HCT116 (cell line): ENCODE data around the gene SDK2. TPM values are rescaled to one million over a fixed set of nuclear protein-coding genes. Genes with fewer than 3 reads are reported as not detected.

Experiments
- ATAC-seq: fragments of 200-7000 bp; cut with Tn5 transposase; 2 replicates; pipeline ENCODE4 v1.9.1; 2020; ENCODE audit warnings: mild to moderate bottlenecking, moderate library complexity
- BruUV-seq: library from RNA; stranded (reverse); fragments of 400-500 nt; replicated peaks from 2 replicates; lab custom pipeline; 2021; lab: Mats Ljungman, UMichigan
- CTCF ChIA-PET: fragments of 300-600 bp; sonication (Branson Sonifier 250); formaldehyde crosslinking; loops from one replicate; lab custom pipeline; 2021; ENCODE audit warnings: antibody characterized with exemption; lab: Charles Lee
- POLR2A ChIA-PET: fragments of 300-600, 350-600 bp; sonication (Branson Sonifier 250); formaldehyde crosslinking; loops from one replicate; lab custom pipeline; 2021; ENCODE audit warnings: antibody characterized with exemption; lab: Charles Lee
- RAD21 ChIA-PET, 2 experiments: fragments of 300-600 bp; sonication (Branson Sonifier 250); formaldehyde crosslinking; loops; one replicate each; lab custom pipeline; 2023; ENCODE audit warnings: low total read pairs in 2 of 2; ENCODE audit not compliant: uncharacterized antibody in 2 of 2, unreplicated experiment in 2 of 2, low non-redundant PET in 1 of 2; lab: Charles Lee
- DNase-seq: peaks from one replicate; pipeline ENCODE4 v3.0.0-alpha.2; 2010; ENCODE audit warnings: low read depth, low spot score
- H2AFZ ChIP-seq: fragments of 200-600 bp; shearing (Covaris generic), sonication (generic); 2 replicates; pipeline ENCODE4 v1.6.1; 2017; ENCODE audit warnings: low read depth, mixed run types, mixed read lengths, antibody characterized with exemption, low read length; ENCODE audit not compliant: poor library complexity, severe bottlenecking
- H3K27ac ChIP-seq: 2 replicates; pipeline ENCODE4 v1.5.1; 2012; ENCODE audit warnings: low read depth, low read length
- H3K27me3 ChIP-seq: fragments of 200-600 bp; sonication (generic); 2 replicates; pipeline ENCODE4 v1.6.1; 2016; ENCODE audit warnings: mixed run types, low read length, mixed read lengths; ENCODE audit not compliant: insufficient read depth
- H3K36me3 ChIP-seq, 2 experiments: fragments of 200-500 bp in 1 of 2; fragments of 200-600 bp in 1 of 2; sonication (Bioruptor generic) in 1 of 2; sonication (generic) in 1 of 2; 2 replicates each; pipeline versions ENCODE4 v1.5.1 to v1.6.1; 2014 to 2016; ENCODE audit warnings: low read length in 2 of 2, inconsistent platforms in 1 of 2, mixed read lengths in 1 of 2, mixed run types in 1 of 2; ENCODE audit not compliant: insufficient read depth in 2 of 2, control insufficient read depth in 1 of 2
- H3K4me1 ChIP-seq, 2 experiments: fragments of 200-600 bp in 1 of 2; sonication (generic) in 1 of 2; 2 replicates each; pipeline versions ENCODE4 v1.5.1 to v1.6.1; 2012 to 2017; ENCODE audit warnings: low read length in 2 of 2, inconsistent platforms in 1 of 2, mild to moderate bottlenecking in 1 of 2, mixed read lengths in 1 of 2, mixed run types in 1 of 2, moderate library complexity in 1 of 2; ENCODE audit not compliant: insufficient read depth in 2 of 2, control insufficient read depth in 1 of 2
- H3K4me2 ChIP-seq: fragments of 200-600 bp; sonication (generic); 2 replicates; pipeline ENCODE4 v1.6.1; 2017; ENCODE audit warnings: mixed run types, low read length, mixed read lengths
- H3K4me3 ChIP-seq, 2 experiments: fragments of 200-600 bp in 1 of 2; sonication (generic) in 1 of 2; replicated peaks in 1 of 2; 2 replicates each; pipeline ENCODE4 v1.5.1; 2011 to 2016; ENCODE audit warnings: low read length in 2 of 2, control low read depth in 1 of 2, low read depth in 1 of 2, mild to moderate bottlenecking in 1 of 2, mixed read lengths in 1 of 2, mixed run types in 1 of 2
- H3K79me2 ChIP-seq: fragments of 200-600 bp; sonication (generic); 2 replicates; pipeline ENCODE4 v1.6.1; 2017; ENCODE audit warnings: mild to moderate bottlenecking, mixed run types, low read length, moderate library complexity, mixed read lengths; ENCODE audit not compliant: insufficient read depth
- H3K9ac ChIP-seq: fragments of 200-600 bp; sonication (generic); 2 replicates; pipeline ENCODE4 v1.6.1; 2016; ENCODE audit warnings: low read length, mixed read lengths
- H3K9me2 ChIP-seq: fragments of 200-600 bp; sonication (generic), shearing (Covaris generic); 2 replicates; pipeline ENCODE4 v1.6.1; 2017; ENCODE audit warnings: mixed run types, mild to moderate bottlenecking, moderate library complexity; ENCODE audit not compliant: insufficient read depth
- H3K9me3 ChIP-seq, 2 experiments: fragments of 200-500 bp in 1 of 2; fragments of 200-600 bp in 1 of 2; sonication (Bioruptor generic) in 1 of 2; sonication (generic) in 1 of 2; 2 replicates each; pipeline ENCODE4 v1.6.1; 2014 to 2017; ENCODE audit warnings: low read length in 2 of 2, mixed read lengths in 2 of 2, inconsistent platforms in 1 of 2, low read depth in 1 of 2, mild to moderate bottlenecking in 1 of 2, mixed run types in 1 of 2, moderate library complexity in 1 of 2; ENCODE audit not compliant: control insufficient read depth in 1 of 2, insufficient read depth in 1 of 2
- H4K20me1 ChIP-seq: fragments of 200-600 bp; sonication (generic), shearing (Covaris generic); 2 replicates; pipeline ENCODE4 v1.6.1; 2017; ENCODE audit warnings: mixed run types, mild to moderate bottlenecking, moderate library complexity; ENCODE audit not compliant: insufficient read depth
- CBX3 ChIP-seq: IDR thresholded peaks from 2 replicates; pipeline ENCODE4 v1.6.1; 2012; ENCODE audit warnings: low read depth
- CEBPB ChIP-seq: IDR thresholded peaks from 2 replicates; pipeline ENCODE4 v1.6.1; 2012; ENCODE audit warnings: low read depth
- CTCF ChIP-seq, 3 experiments: fragments of 200-600 bp in 1 of 3; sonication (generic) in 1 of 3; IDR thresholded peaks in 2 of 3; conservative IDR thresholded peaks in 1 of 3; 2 replicates each; pipeline ENCODE4 v1.5.1; 2012 to 2017; ENCODE audit warnings: low read depth in 2 of 3, low read length in 2 of 3, antibody characterized with exemption in 1 of 3, borderline replicate concordance in 1 of 3, control low read depth in 1 of 3, mild to moderate bottlenecking in 1 of 3, mixed read lengths in 1 of 3, mixed run types in 1 of 3, moderate library complexity in 1 of 3; ENCODE audit not compliant: insufficient read depth in 1 of 3
- EGR1 ChIP-seq: IDR thresholded peaks from 2 replicates; pipeline ENCODE4 v1.6.1; 2012; ENCODE audit warnings: low read depth
- ELF1 ChIP-seq: IDR thresholded peaks from 2 replicates; pipeline ENCODE4 v1.6.1; 2012; ENCODE audit warnings: low read depth, borderline replicate concordance
- EZH2 ChIP-seq: fragments of 200-600 bp; sonication (generic); IDR thresholded peaks from 2 replicates; pipeline ENCODE4 v1.6.1; 2017; ENCODE audit warnings: antibody characterized with exemption, mixed run types
- EZH2phosphoT487 ChIP-seq: fragments of 200-600 bp; IDR thresholded peaks from 2 replicates; pipeline ENCODE4 v1.6.1; 2018; ENCODE audit warnings: antibody characterized with exemption, borderline replicate concordance
- FOSL1 ChIP-seq: IDR thresholded peaks from 2 replicates; pipeline ENCODE4 v1.6.1; 2012; ENCODE audit warnings: low read depth
- JUND ChIP-seq: IDR thresholded peaks from 2 replicates; pipeline ENCODE4 v1.6.1; 2012
- MAX ChIP-seq: IDR thresholded peaks from 2 replicates; pipeline ENCODE4 v1.6.1; 2012
- RAD21 ChIP-seq: IDR thresholded peaks from 2 replicates; pipeline ENCODE4 v1.6.1; 2012; ENCODE audit warnings: low read depth, mild to moderate bottlenecking
- SIN3A ChIP-seq: IDR thresholded peaks from 2 replicates; pipeline ENCODE4 v1.6.1; 2012; ENCODE audit warnings: low read depth
- SP1 ChIP-seq: IDR thresholded peaks from 2 replicates; pipeline ENCODE4 v1.6.1; 2012; ENCODE audit warnings: low read depth
- SRF ChIP-seq: IDR thresholded peaks from 2 replicates; pipeline ENCODE4 v1.6.1; 2012; ENCODE audit warnings: low read depth
- TCF7L2 ChIP-seq: IDR thresholded peaks from 2 replicates; pipeline ENCODE4 v1.7.0; 2011; ENCODE audit warnings: borderline replicate concordance, inconsistent platforms; ENCODE audit not compliant: insufficient read depth, insufficient read length; ENCODE audit errors: extremely low read depth
- ZFX ChIP-seq: fragments of 450-650 bp; IDR thresholded peaks from 2 replicates; pipeline ENCODE4 v1.6.1; 2017
- ZNF274 ChIP-seq: fragments of 200-500 bp; sonication (Bioruptor generic); IDR thresholded peaks from 2 replicates; pipeline ENCODE4 v1.6.1; 2014; ENCODE audit warnings: mild to moderate bottlenecking, low read depth, low read length, inconsistent platforms
- intact Hi-C: fragments of 100-400 bp; cut with micrococcal nuclease; formaldehyde crosslinking; loops from 2 replicates; pipeline ENCODE4 v1.10.0; 2022
- total RNA-seq: library from RNA; stranded (reverse); gene quantifications from one replicate; pipeline ENCODE4 v1.2.1, GENCODE V29; 2021; ENCODE audit not compliant: unreplicated experiment
- TF ChIP-seq, protein P1 (sequence below): IDR thresholded peaks from 2 replicates; pipeline ENCODE4 v1.6.1; 2011; ENCODE audit warnings: mild to moderate bottlenecking, low read length, moderate library complexity; ENCODE audit not compliant: insufficient replicate concordance; ENCODE audit errors: extremely low read depth
- TF ChIP-seq, protein P2 (sequence below): IDR thresholded peaks from 2 replicates; pipeline ENCODE4 v1.6.1; 2012

SDK2 gene
- total RNA-seq, 1 experiment from 2014 or later = 0.10 TPM

- CTCF ChIA-PET = no interaction called here
Observed at GRCh38 chr17:73445466-73445865, 198.8 kb downstream of the SDK2 start.

More at GRCh38 chr17:73445466-73445865, 198.8 kb downstream of the SDK2 start:
- Histone ChIP-seq H3K4me2 (no peak overlapping the region), H3K9me3 (no peaks in the 10 kb centered on the region), H3K9me2 (no peaks in the 10 kb centered on the region), H4K20me1 (no peaks in the 10 kb centered on the region), H3K79me2 (no peaks in the 10 kb centered on the region), H3K27me3 (0 out of 2 replicates have a peak, but pooled peaks cover 6% of the 10 kb centered on the region), H3K4me3 (no peak overlapping the region), H3K9ac (no peak overlapping the region), H3K27ac (no peak overlapping the region), H2AFZ (no peak overlapping the region), H3K4me1 (no peaks in the 10 kb centered on the region), H3K36me3 (no peaks in the 10 kb centered on the region)
- TF ChIP-seq, protein P1, sequence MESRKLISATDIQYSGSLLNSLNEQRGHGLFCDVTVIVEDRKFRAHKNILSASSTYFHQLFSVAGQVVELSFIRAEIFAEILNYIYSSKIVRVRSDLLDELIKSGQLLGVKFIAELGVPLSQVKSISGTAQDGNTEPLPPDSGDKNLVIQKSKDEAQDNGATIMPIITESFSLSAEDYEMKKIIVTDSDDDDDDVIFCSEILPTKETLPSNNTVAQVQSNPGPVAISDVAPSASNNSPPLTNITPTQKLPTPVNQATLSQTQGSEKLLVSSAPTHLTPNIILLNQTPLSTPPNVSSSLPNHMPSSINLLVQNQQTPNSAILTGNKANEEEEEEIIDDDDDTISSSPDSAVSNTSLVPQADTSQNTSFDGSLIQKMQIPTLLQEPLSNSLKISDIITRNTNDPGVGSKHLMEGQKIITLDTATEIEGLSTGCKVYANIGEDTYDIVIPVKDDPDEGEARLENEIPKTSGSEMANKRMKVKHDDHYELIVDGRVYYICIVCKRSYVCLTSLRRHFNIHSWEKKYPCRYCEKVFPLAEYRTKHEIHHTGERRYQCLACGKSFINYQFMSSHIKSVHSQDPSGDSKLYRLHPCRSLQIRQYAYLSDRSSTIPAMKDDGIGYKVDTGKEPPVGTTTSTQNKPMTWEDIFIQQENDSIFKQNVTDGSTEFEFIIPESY = no peak
- TF ChIP-seq CTCF (IDR thresholded peaks at IDR 0.05 in 2 of 3, conservative IDR thresholded peaks at IDR 0.05 in 1 of 3; ENCODE audit: borderline replicate concordance in 1 of 3, insufficient read depth in 1 of 3, low read depth in 2 of 3, low read length in 2 of 3) (no peak), CEBPB (no peak), ELF1 (no peak), JUND (no peak), EZH2phosphoT487 (no peak), CBX3 (no peak), SP1 (no peak), SRF (no peak), EZH2 (no peak), TCF7L2 (no peak), RAD21 (no peak), EGR1 (no peak), ZNF274 (no peak), FOSL1 (no peak), SIN3A (no peak), ZFX (no peak), MAX (no peak)
- TF ChIP-seq, protein P2, sequence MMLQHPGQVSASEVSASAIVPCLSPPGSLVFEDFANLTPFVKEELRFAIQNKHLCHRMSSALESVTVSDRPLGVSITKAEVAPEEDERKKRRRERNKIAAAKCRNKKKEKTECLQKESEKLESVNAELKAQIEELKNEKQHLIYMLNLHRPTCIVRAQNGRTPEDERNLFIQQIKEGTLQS = no peak
- ChIA-PET POLR2A (interaction anchor here (0.9 kb wide), 1 partner anchor 16 kb away, joined by 3 read pairs; no protein-coding TSS in a partner anchor), RAD21 (no interaction called here)
- intact Hi-C loops = no loop called here
- DNase-seq = no peak
- ATAC-seq = no peak
- no TSS peak for BruUV-seq
